ENCODE measurements around the gene CYP17A1. TPM values are rescaled to one million over a fixed set of nuclear protein-coding genes. Genes with fewer than 3 reads are reported as not detected.
"Not testable (repeated sequence)": the region's sequence is repeated elsewhere in the genome, so short reads cannot be mapped to it uniquely, and the experiment has no call there.

The CYP17A1 gene
- total RNA-seq, 1 donor from 2014 or later: not detected

- Mint-ChIP-seq H3K9me3 (no peaks in the 10 kb centered on the region), H3K4me3 (no peak overlapping the region), H3K4me1 (no peaks in the 10 kb centered on the region), H3K36me3 (ENCODE audit: low read depth) (no peaks in the 10 kb centered on the region), H3K27ac (no peak overlapping the region), H3K27me3 (no peaks in the 10 kb centered on the region)
- no peak for DNase-seq
- intact Hi-C loops (cut with micrococcal nuclease): no loop called here
Measured at GRCh38 chr10:102826148-102826796, 10.9 kb downstream of the CYP17A1 start.

- Mint-ChIP-seq H3K36me3 (ENCODE audit: low read depth) (no peaks in the 10 kb centered on the region), H3K27ac (no peak overlapping the region), H3K4me1 (no peaks in the 10 kb centered on the region), H3K4me3 (no peak overlapping the region), H3K27me3 (no peaks in the 10 kb centered on the region), H3K9me3 (no peaks in the 10 kb centered on the region)
- intact Hi-C loops (cut with micrococcal nuclease): no loop called here
- no peak for DNase-seq
Measured at GRCh38 chr10:102824664-102825063, 12.5 kb downstream of the CYP17A1 start.

DNA sequence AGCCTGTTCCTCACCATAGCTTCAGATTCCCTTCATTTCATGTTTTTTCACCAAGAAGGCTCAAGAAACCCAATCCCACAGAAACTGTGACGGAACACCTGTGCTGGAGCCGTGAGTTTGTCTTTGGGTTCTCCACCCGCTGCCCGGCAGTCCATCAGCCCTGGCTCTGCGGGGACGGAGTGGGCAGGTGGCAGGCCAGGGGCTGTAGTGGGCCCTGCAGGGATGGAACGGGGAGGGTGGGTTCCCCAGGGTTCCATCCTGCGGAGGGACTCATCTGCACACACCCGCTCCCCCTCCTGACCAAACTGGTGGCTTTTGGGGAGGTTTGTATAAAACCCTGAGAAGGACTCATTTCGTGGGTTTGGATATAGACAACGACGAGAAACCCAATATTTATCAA, 15.0 kb downstream of the CYP17A1 start:
- no peaks in the 10 kb centered on the region for H3K36me3 Mint-ChIP-seq (ENCODE audit: low read depth)
- no peaks in the 10 kb centered on the region for H3K9me3 Mint-ChIP-seq
- intact Hi-C loops (cut with micrococcal nuclease): no loop called here
- H3K27me3 Mint-ChIP-seq: no peaks in the 10 kb centered on the region
- no peak overlapping the region for H3K4me3 Mint-ChIP-seq
- H3K27ac Mint-ChIP-seq: no peak overlapping the region
- H3K4me1 Mint-ChIP-seq: no peaks in the 10 kb centered on the region
- no peak for DNase-seq

DNA sequence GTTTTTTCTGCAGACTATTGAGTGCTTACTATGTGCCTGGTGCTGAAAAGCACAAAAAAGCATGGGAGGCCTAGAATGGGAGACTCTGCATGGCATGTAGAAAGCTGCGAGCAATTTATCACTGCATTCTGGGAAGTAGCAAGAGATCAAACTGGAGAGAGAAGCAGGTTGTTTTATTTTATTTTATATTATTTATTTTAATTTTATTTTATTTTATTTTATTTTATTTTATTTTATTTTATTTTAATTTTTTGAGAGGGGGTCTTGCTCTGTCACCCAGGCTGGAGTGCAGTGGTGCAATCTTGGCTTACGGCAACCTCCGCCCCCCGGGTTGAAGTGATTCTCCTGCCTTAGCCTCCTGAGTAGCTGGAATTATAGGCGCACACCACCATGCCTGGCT, 17.2 kb downstream of the CYP17A1 start:
- H3K36me3 Mint-ChIP-seq (ENCODE audit: low read depth); H3K27ac Mint-ChIP-seq; H3K4me1 Mint-ChIP-seq; H3K9me3 Mint-ChIP-seq; DNase-seq; H3K4me3 Mint-ChIP-seq; intact Hi-C loops (cut with micrococcal nuclease); H3K27me3 Mint-ChIP-seq: not testable (repeated sequence)

DNA sequence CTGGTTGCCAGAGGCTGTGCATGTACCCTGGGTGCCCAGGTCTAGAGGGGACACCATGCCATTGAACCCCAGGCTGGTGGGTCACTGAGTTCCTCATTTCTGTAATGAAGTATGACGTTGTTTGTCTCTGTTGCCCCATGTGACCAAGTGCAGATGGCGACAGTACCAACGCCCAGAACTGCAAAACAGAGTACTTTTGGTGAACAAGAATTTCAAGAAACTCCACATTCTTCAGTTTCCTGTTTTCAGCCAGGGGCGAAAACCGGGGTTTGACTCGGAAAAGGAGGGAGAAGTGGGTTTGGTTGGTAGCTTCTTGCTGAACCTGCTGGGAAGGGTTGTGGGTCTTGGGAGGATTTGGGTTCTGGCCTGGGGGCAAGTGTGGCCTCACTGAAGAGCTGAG, 18.2 kb downstream of the CYP17A1 start:
- Mint-ChIP-seq H3K27me3 (no peaks in the 10 kb centered on the region), H3K4me1 (peaks cover 7% of the 10 kb centered on the region), H3K36me3 (ENCODE audit: low read depth) (peaks cover 8% of the 10 kb centered on the region), H3K27ac (no peak overlapping the region), H3K4me3 (no peak overlapping the region), H3K9me3 (no peaks in the 10 kb centered on the region)
- no peak for DNase-seq
- intact Hi-C loops (cut with micrococcal nuclease): no loop called here

GRCh38 chr10:102817175-102817574, 20.0 kb downstream of the CYP17A1 start:
- DNase-seq: no peak
- no peaks in the 10 kb centered on the region for H3K27me3 Mint-ChIP-seq
- H3K36me3 Mint-ChIP-seq (ENCODE audit: low read depth): peaks cover 18% of the 10 kb centered on the region
- H3K9me3 Mint-ChIP-seq: no peaks in the 10 kb centered on the region
- no peak overlapping the region for H3K27ac Mint-ChIP-seq
- intact Hi-C loops (cut with micrococcal nuclease): no loop called here
- H3K4me1 Mint-ChIP-seq: peaks cover 12% of the 10 kb centered on the region
- no peak overlapping the region for H3K4me3 Mint-ChIP-seq

GRCh38 chr10:102815790-102816549, 21.2 kb downstream of the CYP17A1 start:
- H3K9me3 Mint-ChIP-seq: no peaks in the 10 kb centered on the region
- intact Hi-C loops (cut with micrococcal nuclease): no loop called here
- peaks cover 16% of the 10 kb centered on the region for H3K4me1 Mint-ChIP-seq
- no peak overlapping the region for H3K4me3 Mint-ChIP-seq
- no peak for DNase-seq
- H3K27me3 Mint-ChIP-seq: no peaks in the 10 kb centered on the region
- H3K36me3 Mint-ChIP-seq (ENCODE audit: low read depth): peaks cover 24% of the 10 kb centered on the region
- no peak overlapping the region for H3K27ac Mint-ChIP-seq

DNA sequence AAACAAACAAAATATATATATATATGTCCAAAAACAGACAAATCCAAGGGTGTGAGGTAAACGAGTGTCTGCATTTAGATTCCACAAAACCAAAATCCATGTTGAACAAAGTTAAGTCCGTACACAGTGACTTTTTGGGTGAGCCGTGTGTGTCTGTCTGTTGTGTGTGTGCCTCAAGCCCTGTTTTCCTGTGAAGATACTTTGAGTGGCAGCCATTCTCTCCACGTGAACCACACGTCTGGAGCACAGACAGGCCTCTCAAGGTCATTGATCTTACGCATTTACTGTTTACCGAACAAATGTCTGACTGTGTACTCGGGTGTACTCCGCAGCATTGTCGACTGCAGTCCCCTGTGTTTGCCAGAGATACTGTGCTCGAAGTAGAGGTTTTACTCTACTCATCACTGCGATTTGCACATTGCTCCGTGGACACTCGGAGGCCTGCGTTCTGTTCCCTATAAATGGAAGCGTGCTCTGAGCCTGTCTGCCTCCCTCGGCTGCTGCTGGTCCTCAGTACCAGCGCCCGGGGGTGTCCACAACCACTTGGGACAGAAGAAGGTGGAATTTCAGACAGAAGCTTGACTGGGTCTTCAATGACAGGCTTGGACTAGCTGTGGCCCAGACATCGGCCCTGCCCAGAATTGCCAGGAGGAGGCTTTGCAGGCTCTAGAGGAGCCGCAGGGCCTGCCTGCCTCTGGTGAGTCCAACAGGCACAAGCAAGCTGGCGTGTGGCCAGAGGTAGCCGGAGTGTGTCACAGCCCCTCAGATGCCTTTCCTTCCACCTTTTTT, 22.1 kb downstream of the CYP17A1 start:
- H3K27ac Mint-ChIP-seq: no peak overlapping the region
- peaks cover 16% of the 10 kb centered on the region for H3K4me1 Mint-ChIP-seq
- intact Hi-C loops (cut with micrococcal nuclease): loop anchor here (5.0 kb wide), 1 partner anchor 43 kb away; no protein-coding TSS in a partner anchor
- H3K9me3 Mint-ChIP-seq: no peaks in the 10 kb centered on the region
- H3K4me3 Mint-ChIP-seq: no peak overlapping the region
- H3K27me3 Mint-ChIP-seq: no peaks in the 10 kb centered on the region
- peaks cover 27% of the 10 kb centered on the region for H3K36me3 Mint-ChIP-seq (ENCODE audit: low read depth)
- no peak for DNase-seq

GRCh38 chr10:102814453-102814871, 22.8 kb downstream of the CYP17A1 start:
- Mint-ChIP-seq H3K27ac (no peak overlapping the region), H3K36me3 (ENCODE audit: low read depth) (peaks cover 30% of the 10 kb centered on the region), H3K9me3 (no peaks in the 10 kb centered on the region), H3K4me3 (no peak overlapping the region), H3K27me3 (no peaks in the 10 kb centered on the region), H3K4me1 (peaks cover 16% of the 10 kb centered on the region)
- intact Hi-C loops (cut with micrococcal nuclease): loop anchor here (5.0 kb wide), 1 partner anchor 42 kb away; no protein-coding TSS in a partner anchor
- no peak for DNase-seq

- H3K27ac Mint-ChIP-seq: peak overlapping the region; percentile 63
- intact Hi-C loops (cut with micrococcal nuclease): loop anchor here (5.0 kb wide), 1 partner anchor 42 kb away; no protein-coding TSS in a partner anchor
- H3K36me3 Mint-ChIP-seq (ENCODE audit: low read depth): peaks cover 30% of the 10 kb centered on the region
- no peak for DNase-seq
- H3K4me3 Mint-ChIP-seq: no peak overlapping the region
- H3K9me3 Mint-ChIP-seq: no peaks in the 10 kb centered on the region
- no peaks in the 10 kb centered on the region for H3K27me3 Mint-ChIP-seq
- H3K4me1 Mint-ChIP-seq: peaks cover 16% of the 10 kb centered on the region
Measured at GRCh38 chr10:102813734-102814452, 23.3 kb downstream of the CYP17A1 start.

GRCh38 chr10:102813017-102813541, 24.1 kb downstream of the CYP17A1 start:
- Mint-ChIP-seq H3K9me3 (no peaks in the 10 kb centered on the region), H3K27me3 (no peaks in the 10 kb centered on the region), H3K27ac (peak overlapping the region; percentile 63)

GRCh38 chr10:102812231-102812876, 24.9 kb downstream of the CYP17A1 start:
- intact Hi-C loops (cut with micrococcal nuclease): loop anchor here (5.0 kb wide), 1 partner anchor 40 kb away; no protein-coding TSS in a partner anchor
- peak; percentile 76 for DNase-seq
- Mint-ChIP-seq H3K4me3 (peak overlapping the region; percentile 57), H3K27me3 (no peaks in the 10 kb centered on the region), H3K4me1 (peaks cover 20% of the 10 kb centered on the region), H3K36me3 (ENCODE audit: low read depth) (peaks cover 32% of the 10 kb centered on the region), H3K27ac (peak overlapping the region; percentile 84), H3K9me3 (no peaks in the 10 kb centered on the region)

More at GRCh38 chr10:102813017-102813541, 24.1 kb downstream of the CYP17A1 start:
- intact Hi-C loops (cut with micrococcal nuclease): loop anchor here (5.0 kb wide), 1 partner anchor 41 kb away; no protein-coding TSS in a partner anchor
- Mint-ChIP-seq H3K4me3 (no peak overlapping the region), H3K4me1 (peaks cover 20% of the 10 kb centered on the region), H3K36me3 (ENCODE audit: low read depth) (peaks cover 32% of the 10 kb centered on the region)
- DNase-seq: no peak

GRCh38 chr10:102811346-102811745, 25.9 kb downstream of the CYP17A1 start:
- Mint-ChIP-seq H3K4me3 (no peak overlapping the region), H3K27me3 (no peaks in the 10 kb centered on the region), H3K9me3 (no peaks in the 10 kb centered on the region), H3K27ac (no peak overlapping the region), H3K36me3 (ENCODE audit: low read depth) (peaks cover 36% of the 10 kb centered on the region), H3K4me1 (peaks cover 20% of the 10 kb centered on the region)
- intact Hi-C loops (cut with micrococcal nuclease): loop anchor here (5.0 kb wide), 1 partner anchor 39 kb away; no protein-coding TSS in a partner anchor
- DNase-seq: no peak
